MM.1S (cell line): Measurements from ENCODE around the gene ANKRD29.

ENCODE experiments used
- DNase-seq: peaks from one replicate; pipeline ENCODE4 v3.0.0-alpha.2; 2015
- H2AFZ ChIP-seq: fragments of 300-600 bp; sonication (generic); 2 replicates; pipeline ENCODE4 v1.6.0; 2016; ENCODE audit warnings: antibody characterized with exemption, low read length
- H3F3A ChIP-seq: fragments of 300-600 bp; sonication (generic); 2 replicates; pipeline ENCODE4 v1.6.1; 2016; ENCODE audit warnings: mild to moderate bottlenecking, antibody characterized with exemption, low read length, moderate library complexity, mixed read lengths; ENCODE audit not compliant: insufficient read depth
- H3K27ac ChIP-seq: fragments of 300-600 bp; sonication (generic); 2 replicates; pipeline ENCODE4 v1.5.1; 2016; ENCODE audit warnings: mild to moderate bottlenecking, low read length
- H3K27me3 ChIP-seq: fragments of 300-600 bp; sonication (generic); replicated peaks from 2 replicates; pipeline ENCODE4 v1.6.0; 2016; ENCODE audit warnings: low read length; ENCODE audit not compliant: insufficient read depth
- H3K36me3 ChIP-seq: fragments of 300-600 bp; sonication (generic); replicated peaks from 2 replicates; pipeline ENCODE4 v1.6.1; 2016; ENCODE audit warnings: mild to moderate bottlenecking, low read length, mixed read lengths; ENCODE audit not compliant: insufficient read depth
- H3K4me1 ChIP-seq: fragments of 300-600 bp; sonication (generic); 2 replicates; pipeline ENCODE4 v1.6.1; 2016; ENCODE audit warnings: low read length, mixed read lengths
- H3K4me2 ChIP-seq: fragments of 300-600 bp; sonication (generic); 2 replicates; pipeline ENCODE4 v1.6.0; 2016; ENCODE audit warnings: low read depth, low read length
- H3K4me3 ChIP-seq: fragments of 300-600 bp; sonication (generic); 2 replicates; pipeline ENCODE4 v1.5.1; 2016; ENCODE audit warnings: low read length, mixed read lengths
- H3K79me2 ChIP-seq: fragments of 300-600 bp; sonication (generic); 2 replicates; pipeline ENCODE4 v1.6.1; 2016; ENCODE audit warnings: mixed run types, low read length, mixed read lengths
- H3K9ac ChIP-seq: fragments of 300-600 bp; sonication (generic); 2 replicates; pipeline ENCODE4 v1.6.1; 2016; ENCODE audit warnings: low read length, mixed read lengths
- H3K9me2 ChIP-seq: fragments of 300-600 bp; sonication (generic); replicated peaks from 2 replicates; pipeline ENCODE4 v1.6.1; 2016; ENCODE audit warnings: mild to moderate bottlenecking, low read length, mixed read lengths; ENCODE audit not compliant: insufficient read depth
- H3K9me3 ChIP-seq: fragments of 300-600 bp; sonication (generic); replicated peaks from 2 replicates; pipeline ENCODE4 v1.6.1; 2016; ENCODE audit warnings: mild to moderate bottlenecking, low read length, mixed read lengths; ENCODE audit not compliant: insufficient read depth
- H4K20me1 ChIP-seq: fragments of 300-600 bp; sonication (generic); 2 replicates; pipeline ENCODE4 v1.6.1; 2016; ENCODE audit warnings: mild to moderate bottlenecking, low read length, moderate library complexity, mixed read lengths; ENCODE audit not compliant: insufficient read depth
- EZH2 ChIP-seq: fragments of 300-600 bp; sonication (generic); optimal IDR thresholded peaks from 2 replicates; pipeline ENCODE3; 2017; ENCODE audit warnings: low read depth, mild to moderate bottlenecking, antibody characterized with exemption, low read length, mixed read lengths
- EZH2phosphoT487 ChIP-seq: fragments of 300-600 bp; sonication (generic); IDR thresholded peaks from 2 replicates; pipeline ENCODE4 v1.6.1; 2018; ENCODE audit warnings: antibody characterized with exemption, low read length
- TF ChIP-seq, protein P1 (sequence below): fragments of 300-600 bp; sonication (generic); IDR thresholded peaks from 2 replicates; pipeline ENCODE4 v1.5.1; 2016; ENCODE audit warnings: antibody characterized with exemption, low read length, mixed read lengths

Gene ANKRD29, protein sequence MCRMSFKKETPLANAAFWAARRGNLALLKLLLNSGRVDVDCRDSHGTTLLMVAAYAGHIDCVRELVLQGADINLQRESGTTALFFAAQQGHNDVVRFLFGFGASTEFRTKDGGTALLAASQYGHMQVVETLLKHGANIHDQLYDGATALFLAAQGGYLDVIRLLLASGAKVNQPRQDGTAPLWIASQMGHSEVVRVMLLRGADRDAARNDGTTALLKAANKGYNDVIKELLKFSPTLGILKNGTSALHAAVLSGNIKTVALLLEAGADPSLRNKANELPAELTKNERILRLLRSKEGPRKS

DNA sequence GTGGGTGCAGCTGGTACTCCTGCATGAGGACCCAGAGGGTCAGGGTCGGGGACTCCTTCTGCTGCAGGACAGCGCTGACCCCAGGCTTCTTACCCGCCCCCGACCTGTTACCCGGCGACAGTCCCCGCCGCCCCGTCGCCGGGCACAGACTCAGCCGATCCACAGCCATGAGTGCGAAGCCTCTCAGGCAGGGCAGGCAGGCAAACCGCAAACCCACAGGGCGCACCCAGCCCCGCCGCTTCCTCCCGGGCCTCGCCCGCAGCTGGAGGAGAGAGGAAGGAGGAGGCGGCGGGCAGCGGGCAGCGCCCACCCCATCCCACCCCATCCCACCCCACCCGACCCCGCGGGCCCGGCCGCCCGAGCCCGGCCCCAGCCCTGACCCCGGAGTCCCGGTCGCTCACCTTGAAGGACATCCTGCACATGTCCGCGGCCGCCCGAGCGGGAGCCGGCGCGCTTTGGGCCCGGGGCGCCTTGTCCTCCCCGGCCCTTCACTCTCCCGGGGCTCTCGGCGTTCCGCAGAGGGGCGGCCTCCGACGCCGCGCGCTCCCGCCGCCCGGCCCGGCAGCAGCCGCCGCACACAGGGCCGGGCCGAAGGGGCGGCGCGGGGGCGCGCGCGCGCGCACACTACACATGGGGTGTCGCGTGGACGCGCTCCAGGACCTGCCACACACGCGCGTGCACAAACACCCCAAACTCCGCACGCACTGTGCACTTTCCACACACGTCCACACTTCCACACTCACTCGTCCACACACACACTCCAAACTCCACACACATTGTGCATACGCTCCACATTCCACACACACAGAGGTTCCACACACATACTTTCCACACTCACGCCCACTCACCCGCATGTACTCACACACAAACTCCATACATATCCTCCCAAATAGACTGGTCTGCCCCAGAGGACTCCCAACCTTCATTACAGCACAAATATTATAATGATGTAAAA is at the start of gene ANKRD29:
ANKRD29 (minus strand) TSS at position 603 of the 955 bp plus-strand sequence; CDS start at position 422, 181 bp downstream.
- no peak within 1 kb of the TSS for H3K9ac ChIP-seq
- no peaks in the 10 kb centered on the region for H3K79me2 ChIP-seq
- peak within 1 kb of the TSS; percentile 52 for H3K4me2 ChIP-seq
- no peaks in the 10 kb centered on the region for H3K9me2 ChIP-seq
- DNase-seq, result peak; percentile 23
- no peaks in the 10 kb centered on the region for H3K36me3 ChIP-seq
- H3K27ac ChIP-seq, result no peak within 1 kb of the TSS
- TF ChIP-seq, protein P1, sequence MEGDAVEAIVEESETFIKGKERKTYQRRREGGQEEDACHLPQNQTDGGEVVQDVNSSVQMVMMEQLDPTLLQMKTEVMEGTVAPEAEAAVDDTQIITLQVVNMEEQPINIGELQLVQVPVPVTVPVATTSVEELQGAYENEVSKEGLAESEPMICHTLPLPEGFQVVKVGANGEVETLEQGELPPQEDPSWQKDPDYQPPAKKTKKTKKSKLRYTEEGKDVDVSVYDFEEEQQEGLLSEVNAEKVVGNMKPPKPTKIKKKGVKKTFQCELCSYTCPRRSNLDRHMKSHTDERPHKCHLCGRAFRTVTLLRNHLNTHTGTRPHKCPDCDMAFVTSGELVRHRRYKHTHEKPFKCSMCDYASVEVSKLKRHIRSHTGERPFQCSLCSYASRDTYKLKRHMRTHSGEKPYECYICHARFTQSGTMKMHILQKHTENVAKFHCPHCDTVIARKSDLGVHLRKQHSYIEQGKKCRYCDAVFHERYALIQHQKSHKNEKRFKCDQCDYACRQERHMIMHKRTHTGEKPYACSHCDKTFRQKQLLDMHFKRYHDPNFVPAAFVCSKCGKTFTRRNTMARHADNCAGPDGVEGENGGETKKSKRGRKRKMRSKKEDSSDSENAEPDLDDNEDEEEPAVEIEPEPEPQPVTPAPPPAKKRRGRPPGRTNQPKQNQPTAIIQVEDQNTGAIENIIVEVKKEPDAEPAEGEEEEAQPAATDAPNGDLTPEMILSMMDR, result no peak
- TF ChIP-seq EZH2 (no peak), EZH2phosphoT487 (no peak)
- H3F3A ChIP-seq, result no peaks in the 10 kb centered on the region
- no peaks in the 10 kb centered on the region for H4K20me1 ChIP-seq
- H3K4me1 ChIP-seq, result 0 out of 2 replicates have a peak, but pooled peaks cover 3% of the 10 kb centered on the region
- H3K9me3 ChIP-seq, result no peaks in the 10 kb centered on the region
- peak within 1 kb of the TSS; percentile 26; the same call in 1 of the 2 replicates for H3K4me3 ChIP-seq
- H2AFZ ChIP-seq, result no peak within 1 kb of the TSS
- peaks cover 4% of the 10 kb centered on the region; the same call in 1 of the 2 replicates for H3K27me3 ChIP-seq

DNA sequence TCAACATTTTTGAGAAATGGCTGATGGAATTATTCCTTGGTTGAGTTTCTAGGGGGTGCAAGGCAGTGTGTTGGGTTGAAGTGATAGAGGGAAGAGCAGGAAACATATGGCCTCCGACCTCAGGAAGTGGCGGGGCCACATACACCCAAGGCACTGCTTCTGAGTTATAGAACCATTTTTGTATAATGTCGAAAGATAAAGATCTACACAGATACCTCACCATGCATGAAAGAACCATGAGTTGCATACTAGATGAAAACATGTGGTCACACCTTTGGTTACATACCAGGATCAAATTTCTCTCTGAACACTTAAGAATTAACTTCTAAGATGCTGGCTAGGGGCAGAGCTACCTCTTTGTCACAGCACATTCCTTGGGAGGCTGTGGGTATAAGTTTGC is 49.7 kb upstream of the ANKRD29 start:
- DNase-seq, result no peak
- H3K36me3 ChIP-seq, result no peaks in the 10 kb centered on the region

DNA sequence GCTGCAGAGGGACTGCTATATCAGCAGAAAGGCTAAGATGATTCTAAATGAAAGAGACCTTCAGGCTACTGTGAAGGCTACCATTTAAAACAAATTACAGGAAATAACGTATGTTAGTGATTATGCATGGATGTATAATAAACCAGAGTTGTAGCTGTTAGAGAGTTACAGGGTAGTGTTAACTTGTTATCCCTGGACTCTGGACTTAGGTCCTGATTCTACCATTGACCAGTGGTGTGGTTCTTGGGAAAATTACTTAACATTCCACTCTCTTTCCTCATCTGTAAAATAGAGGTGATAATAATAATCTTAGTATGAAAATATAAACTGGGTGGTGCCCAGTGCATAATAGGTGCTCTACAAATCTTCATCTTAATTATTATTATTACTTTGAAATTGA is 48.7 kb upstream of the ANKRD29 start:
- Histone ChIP-seq H3K27ac (no peak overlapping the region), H3K9me3 (no peaks in the 10 kb centered on the region), H3K4me2 (no peak overlapping the region), H3K4me3 (no peak overlapping the region), H3K4me1 (no peaks in the 10 kb centered on the region), H3K9me2 (no peaks in the 10 kb centered on the region), H3K9ac (no peak overlapping the region), H3K27me3 (no peaks in the 10 kb centered on the region), H2AFZ (no peak overlapping the region), H3K79me2 (no peaks in the 10 kb centered on the region), H3K36me3 (no peaks in the 10 kb centered on the region), H3F3A (no peaks in the 10 kb centered on the region), H4K20me1 (no peaks in the 10 kb centered on the region)
- no peak for DNase-seq
- TF ChIP-seq EZH2phosphoT487 (no peak), EZH2 (no peak)
- TF ChIP-seq, protein P1, result no peak

More for the DNA sequence above, 49.7 kb upstream of the ANKRD29 start:
- H3K4me3 ChIP-seq, result no peak overlapping the region
- H4K20me1 ChIP-seq, result no peaks in the 10 kb centered on the region
- no peaks in the 10 kb centered on the region for H3K9me3 ChIP-seq
- H3K9me2 ChIP-seq, result no peaks in the 10 kb centered on the region
- TF ChIP-seq EZH2phosphoT487 (no peak), EZH2 (no peak)
- TF ChIP-seq, protein P1, result no peak
- no peaks in the 10 kb centered on the region for H3F3A ChIP-seq
- no peak overlapping the region for H3K4me2 ChIP-seq
- no peaks in the 10 kb centered on the region for H3K27me3 ChIP-seq
- H3K79me2 ChIP-seq, result no peaks in the 10 kb centered on the region
- H2AFZ ChIP-seq, result no peak overlapping the region
- no peaks in the 10 kb centered on the region for H3K4me1 ChIP-seq
- no peak overlapping the region for H3K27ac ChIP-seq
- H3K9ac ChIP-seq, result no peak overlapping the region
